Natural killer cell (primary cell): ENCODE measurements around the gene CCDC154. TPM values are rescaled to one million over a fixed set of nuclear protein-coding genes. Genes with fewer than 3 reads are reported as not detected.

ENCODE experiments used
- ATAC-seq, 3 donors: fragments of 150-1000 bp in 2 of 3; fragments of 200-7000 bp in 1 of 3; cut with Tn5 transposase; 1 replicate in 1 of 3; 2 replicates in 2 of 3; pipeline ENCODE4 v1.10.0; 2021; ENCODE audit warnings: mild to moderate bottlenecking in 2 of 3, moderate library complexity in 2 of 3
- DNase-seq, 2 donors: peaks; one replicate each; pipeline versions ENCODE4 v3.0.0 to v3.0.0-alpha.2; 2013 to 2021; ENCODE audit warnings: mixed read lengths in 1 of 2
- H3K27ac ChIP-seq: one replicate; pipeline ENCODE4 v1.5.1; 2013; ENCODE audit warnings: mild to moderate bottlenecking, low read length
- H3K27me3 ChIP-seq: one replicate; pipeline ENCODE4 v1.6.1; 2013; ENCODE audit warnings: low read length; ENCODE audit not compliant: control insufficient read depth, insufficient read depth
- H3K36me3 ChIP-seq: one replicate; pipeline ENCODE4 v1.6.1; 2013; ENCODE audit warnings: low read length; ENCODE audit not compliant: control insufficient read depth, insufficient read depth
- H3K4me1 ChIP-seq: one replicate; pipeline ENCODE4 v1.6.1; 2013; ENCODE audit warnings: low read length; ENCODE audit not compliant: control insufficient read depth, insufficient read depth
- H3K4me3 ChIP-seq: one replicate; pipeline ENCODE4 v1.5.1; 2013; ENCODE audit warnings: low read length
- H3K9me3 ChIP-seq: one replicate; pipeline ENCODE4 v1.6.1; 2013; ENCODE audit warnings: low read length; ENCODE audit not compliant: control insufficient read depth, insufficient read depth
- H3K27ac Mint-ChIP-seq, 2 donors: one replicate each; pipeline ENCODE4 v1.8.0; 2022; ENCODE audit warnings: mild to moderate bottlenecking in 2 of 2, mixed read lengths in 2 of 2, moderate library complexity in 1 of 2
- H3K27me3 Mint-ChIP-seq, 2 donors: one replicate each; pipeline ENCODE4 v1.8.0; 2022; ENCODE audit warnings: low read depth in 2 of 2, mixed read lengths in 2 of 2
- H3K36me3 Mint-ChIP-seq: one replicate; pipeline ENCODE4 v1.8.0; 2022; ENCODE audit warnings: mixed read lengths
- H3K4me1 Mint-ChIP-seq, 2 donors: one replicate each; pipeline ENCODE4 v1.8.0; 2022; ENCODE audit warnings: mixed read lengths in 2 of 2
- H3K4me3 Mint-ChIP-seq: one replicate; pipeline ENCODE4 v1.8.0; 2022; ENCODE audit warnings: mild to moderate bottlenecking, moderate library complexity, mixed read lengths
- H3K9me3 Mint-ChIP-seq, 2 donors: one replicate each; pipeline ENCODE4 v1.8.0; 2022; ENCODE audit warnings: mixed read lengths in 2 of 2
- WGBS: methylation state at CpG from one replicate; pipeline ENCODE4 v1.1.7; 2013; ENCODE audit warnings: missing lambda C conversion rate; ENCODE audit not compliant: insufficient coverage; 5-methylcytosine and 5-hydroxymethylcytosine counted together
- intact Hi-C: fragments of 100-400 bp; cut with micrococcal nuclease; formaldehyde crosslinking; loops from one replicate; pipeline ENCODE4 v1.14.2; 2022
- total RNA-seq, 4 donors: library from RNA; stranded (reverse); fragments of 120-200 nt in 1 of 4; gene quantifications; one replicate each; pipeline versions ENCODE4 v1.2.3 to v1.2.4, GENCODE V29; 2013 to 2022
- TF ChIP-seq, protein P1 (sequence below): fragments of 200-600 bp; IDR thresholded peaks from one replicate; pipeline ENCODE4 v1.8.0; 2022; ENCODE audit warnings: antibody characterized with exemption

The CCDC154 gene
- total RNA-seq, 3 donors from 2014 or later (not counting 1 experiment from before 2014, with no cell fraction given): 0.88 to 1.8 (median 1.6) TPM

DNA sequence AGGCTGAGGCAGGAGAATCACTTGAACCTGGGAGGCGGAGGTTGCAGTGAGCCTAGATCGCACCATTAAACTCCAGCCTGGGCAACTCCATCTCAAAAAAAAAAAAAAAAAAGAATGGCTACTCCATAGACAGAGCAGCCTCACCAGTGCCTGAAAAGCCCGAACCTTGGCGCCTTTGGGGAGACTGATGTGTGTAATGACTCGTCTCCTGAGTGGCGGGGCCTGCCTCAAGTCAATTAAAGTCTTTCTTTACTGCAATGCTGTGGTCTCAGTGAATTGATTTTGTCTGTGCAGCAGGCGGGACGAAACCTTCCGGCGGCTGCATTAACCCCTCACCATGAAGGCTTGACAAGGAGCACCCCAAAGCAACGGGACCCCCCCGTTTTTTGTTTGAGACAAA lies 20.3 kb downstream of the CCDC154 start:
- Mint-ChIP-seq H3K27me3 (no peaks in the 10 kb centered on the region), H3K9me3 (no peaks in the 10 kb centered on the region), H3K27ac (peak overlapping the region in 1 of 2 donors; percentile 96), H3K36me3 (no peaks in the 10 kb centered on the region), H3K4me1 (peaks cover 0 to 11% of the 10 kb centered on the region in 2 donors), H3K4me3 (no peak overlapping the region)
- H3K4me3 ChIP-seq: no peak overlapping the region
- 95% methylated on average over 12 of the region's 12 CpGs for WGBS
- H3K27me3 ChIP-seq: no peaks in the 10 kb centered on the region
- H3K36me3 ChIP-seq: no peaks in the 10 kb centered on the region
- TF ChIP-seq, protein P1, sequence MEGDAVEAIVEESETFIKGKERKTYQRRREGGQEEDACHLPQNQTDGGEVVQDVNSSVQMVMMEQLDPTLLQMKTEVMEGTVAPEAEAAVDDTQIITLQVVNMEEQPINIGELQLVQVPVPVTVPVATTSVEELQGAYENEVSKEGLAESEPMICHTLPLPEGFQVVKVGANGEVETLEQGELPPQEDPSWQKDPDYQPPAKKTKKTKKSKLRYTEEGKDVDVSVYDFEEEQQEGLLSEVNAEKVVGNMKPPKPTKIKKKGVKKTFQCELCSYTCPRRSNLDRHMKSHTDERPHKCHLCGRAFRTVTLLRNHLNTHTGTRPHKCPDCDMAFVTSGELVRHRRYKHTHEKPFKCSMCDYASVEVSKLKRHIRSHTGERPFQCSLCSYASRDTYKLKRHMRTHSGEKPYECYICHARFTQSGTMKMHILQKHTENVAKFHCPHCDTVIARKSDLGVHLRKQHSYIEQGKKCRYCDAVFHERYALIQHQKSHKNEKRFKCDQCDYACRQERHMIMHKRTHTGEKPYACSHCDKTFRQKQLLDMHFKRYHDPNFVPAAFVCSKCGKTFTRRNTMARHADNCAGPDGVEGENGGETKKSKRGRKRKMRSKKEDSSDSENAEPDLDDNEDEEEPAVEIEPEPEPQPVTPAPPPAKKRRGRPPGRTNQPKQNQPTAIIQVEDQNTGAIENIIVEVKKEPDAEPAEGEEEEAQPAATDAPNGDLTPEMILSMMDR: no peak
- no peak overlapping the region for H3K27ac ChIP-seq
- H3K4me1 ChIP-seq: peaks cover 31% of the 10 kb centered on the region
- no peak for ATAC-seq
- intact Hi-C loops: no loop called here
- DNase-seq: no peak
- H3K9me3 ChIP-seq: no peaks in the 10 kb centered on the region

DNA sequence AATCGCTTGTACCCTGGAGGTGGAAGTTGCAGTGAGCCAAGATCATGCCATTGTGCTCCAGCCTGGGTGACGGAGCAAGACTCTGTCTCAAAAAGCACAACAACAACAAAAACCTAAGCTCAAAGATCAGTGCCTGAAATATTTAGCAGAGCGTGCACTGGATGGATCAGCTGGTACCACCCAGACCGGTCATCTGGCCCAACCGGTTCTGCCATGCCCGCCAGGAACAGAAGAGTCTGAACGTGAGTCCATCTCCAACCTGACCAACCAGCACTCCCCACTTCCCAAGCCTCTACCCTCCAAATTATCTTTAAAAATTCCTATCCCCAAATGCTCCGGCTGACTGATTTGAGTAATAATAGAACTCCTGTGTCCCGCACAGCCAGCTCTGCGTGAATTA lies 22.3 kb downstream of the CCDC154 start:
- Histone ChIP-seq H3K27ac (peak overlapping the region; percentile 99), H3K4me1 (peaks cover 23% of the 10 kb centered on the region), H3K36me3 (peaks cover 4% of the 10 kb centered on the region), H3K27me3 (no peaks in the 10 kb centered on the region), H3K9me3 (no peaks in the 10 kb centered on the region), H3K4me3 (no peak overlapping the region)
- no peak for DNase-seq
- no peak for ATAC-seq
- Mint-ChIP-seq H3K27me3 (no peaks in the 10 kb centered on the region), H3K36me3 (no peaks in the 10 kb centered on the region), H3K4me3 (peak overlapping the region; percentile 35), H3K4me1 (peaks cover 0 to 11% of the 10 kb centered on the region in 2 donors), H3K9me3 (no peaks in the 10 kb centered on the region), H3K27ac (peak overlapping the region; percentile 96 to 97)
- TF ChIP-seq, protein P1: no peak
- intact Hi-C loops: no loop called here
- WGBS: 89% methylated on average over 10 of the region's 10 CpGs

DNA sequence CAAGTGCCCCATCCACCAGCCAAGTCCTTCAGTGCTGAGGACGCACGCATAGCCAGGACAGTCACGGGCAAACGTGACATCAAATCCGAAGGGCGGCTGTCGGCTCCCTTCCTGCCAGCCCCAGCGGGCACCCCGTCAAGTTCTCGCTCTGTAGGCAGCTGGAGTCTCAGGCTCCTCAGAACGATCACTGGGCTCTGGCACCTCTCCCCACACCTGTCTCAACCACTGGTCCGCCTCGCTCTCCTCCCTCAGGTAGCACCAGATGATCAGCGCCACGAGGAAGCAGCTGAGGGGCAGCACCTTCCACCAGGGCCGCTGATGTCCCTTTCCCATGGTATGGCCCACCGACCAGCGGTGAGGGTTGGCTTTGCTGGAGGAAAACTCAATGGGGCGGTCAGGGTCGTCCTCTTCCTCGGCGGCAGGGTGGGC lies 24.2 kb downstream of the CCDC154 start:
- Mint-ChIP-seq H3K4me1 (peaks cover 0 to 16% of the 10 kb centered on the region in 2 donors), H3K27ac (peak overlapping the region; percentile 96 to 97), H3K27me3 (no peaks in the 10 kb centered on the region), H3K4me3 (peak overlapping the region; percentile 99), H3K36me3 (no peaks in the 10 kb centered on the region), H3K9me3 (no peaks in the 10 kb centered on the region)
- TF ChIP-seq, protein P1: no peak
- intact Hi-C loops: loop anchor here (2.0 kb wide), 2 partner anchors 111 to 193 kb away; partner anchors contain the start of genes CRAMP1, IFT140 and UBE2I
- H3K27ac ChIP-seq: peak overlapping the region; percentile 99
- peaks cover 4% of the 10 kb centered on the region for H3K36me3 ChIP-seq
- H3K4me3 ChIP-seq: peak overlapping the region; percentile 83
- DNase-seq (no peak), ATAC-seq (no peak)
- whole genome bisulfite sequencing: 4% methylated on average over 22 of the region's 22 CpGs
- H3K4me1 ChIP-seq: peaks cover 25% of the 10 kb centered on the region
- H3K27me3 ChIP-seq: no peaks in the 10 kb centered on the region
- H3K9me3 ChIP-seq: no peaks in the 10 kb centered on the region

DNA sequence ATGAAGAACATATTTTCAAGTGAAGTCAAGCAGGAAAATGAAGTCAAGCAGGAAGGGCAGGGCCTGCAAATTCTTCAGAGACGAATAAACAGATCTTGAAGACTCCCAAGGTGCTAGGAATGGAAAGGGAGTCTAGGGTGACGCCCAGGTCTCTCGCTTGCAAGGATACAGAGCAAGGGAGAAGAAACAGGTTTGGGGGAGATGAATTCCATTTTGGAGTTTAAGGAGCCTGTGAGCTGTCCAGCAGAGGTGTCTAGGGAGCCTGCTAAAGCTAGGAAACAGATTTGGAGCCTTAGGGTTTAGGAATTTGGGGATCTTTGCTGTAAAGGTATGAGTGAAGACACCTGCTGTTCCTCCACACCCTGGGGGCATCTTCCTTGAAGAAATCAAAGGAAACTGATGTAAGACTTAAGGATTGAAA lies 27.8 kb downstream of the CCDC154 start:
- TF ChIP-seq, protein P1: no peak
- no peaks in the 10 kb centered on the region for H3K36me3 Mint-ChIP-seq
- no peak overlapping the region for H3K4me3 ChIP-seq
- peak overlapping the region; percentile 67 for H3K4me3 Mint-ChIP-seq
- H3K9me3 Mint-ChIP-seq: no peaks in the 10 kb centered on the region
- H3K36me3 ChIP-seq: peaks cover 6% of the 10 kb centered on the region
- no peaks in the 10 kb centered on the region for H3K27me3 ChIP-seq
- no peak overlapping the region for H3K27ac ChIP-seq
- H3K4me1 Mint-ChIP-seq: peaks cover 0 to 20% of the 10 kb centered on the region in 2 donors
- H3K27ac Mint-ChIP-seq: peak overlapping the region; percentile 66 to 73
- H3K27me3 Mint-ChIP-seq: no peaks in the 10 kb centered on the region
- H3K9me3 ChIP-seq: no peaks in the 10 kb centered on the region
- intact Hi-C loops: loop anchor here (5.0 kb wide), 1 partner anchor 39 kb away; no protein-coding TSS in a partner anchor
- peaks cover 42% of the 10 kb centered on the region for H3K4me1 ChIP-seq
- WGBS: 90% methylated on average over 3 of the region's 3 CpGs
- DNase-seq: no peak
- no peak for ATAC-seq
